D721Med (cell line): ENCODE results near the gene HES3.

Experiments used
- DNase-seq: peaks from one replicate; pipeline ENCODE4 v3.0.0; 2011; ENCODE audit warnings: low spot score; ENCODE audit not compliant: insufficient read length
- FAIRE-seq: peaks from 2 replicates; lab custom pipeline; 2011; peaks lifted over from hg19 to GRCh38; lab: Jason Lieb, UNC
- CTCF ChIP-seq: IDR thresholded peaks from 2 replicates; pipeline ENCODE4 v1.5.1; 2012; ENCODE audit warnings: mild to moderate bottlenecking, control low read depth; ENCODE audit not compliant: insufficient read depth; ENCODE audit errors: missing control alignments

HES3 gene

GRCh38 chr1:6254691-6255090 lies 10.7 kb downstream of the HES3 start:
- no peak for FAIRE-seq
- no peak for DNase-seq
- TF ChIP-seq CTCF = no peak

GRCh38 chr1:6256645-6257044 lies 12.7 kb downstream of the HES3 start:
- FAIRE-seq = no peak
- TF ChIP-seq CTCF = no peak
- no peak for DNase-seq

GRCh38 chr1:6257541-6258069 lies 13.6 kb downstream of the HES3 start:
- FAIRE-seq (no peak), DNase-seq (no peak)

GRCh38 chr1:6258675-6259074 lies 14.7 kb downstream of the HES3 start:
- DNase-seq = no peak
- no peak for TF ChIP-seq CTCF
- no peak for FAIRE-seq

More at GRCh38 chr1:6257541-6258069, 13.6 kb downstream of the HES3 start:
- no peak for TF ChIP-seq CTCF

GRCh38 chr1:6259491-6260362 lies 15.7 kb downstream of the HES3 start:
- FAIRE-seq (no peak), DNase-seq (no peak)
- TF ChIP-seq CTCF = no peak

GRCh38 chr1:6260433-6260934 lies 16.5 kb downstream of the HES3 start:
- TF ChIP-seq CTCF = no peak
- FAIRE-seq (no peak), DNase-seq (no peak)

- TF ChIP-seq CTCF = no peak
- DNase-seq (no peak), FAIRE-seq (no peak)
These were observed 17.1 kb downstream of the HES3 start, which contains the start of gene GPR153 for GRCh38 chr1:6260961-6261614. GPR153 (minus strand) TSS chr1:6261098; CDS start chr1:6254905, 6,193 bp downstream.
